Vagina (tissue), 2 donors: ENCODE measurements around the gene LRRFIP1. TPM values are rescaled to one million over a fixed set of nuclear protein-coding genes. Genes with fewer than 3 reads are reported as not detected.

Experiments
- DNase-seq, 2 donors: peaks; one replicate each; pipeline ENCODE4 v3.0.0-alpha.2; 2017; ENCODE audit errors: extremely low spot score in 2 of 2
- H3K27ac ChIP-seq: fragments of 200-600 bp; sonication (generic); one replicate; pipeline ENCODE4 v1.5.1; 2019
- H3K27me3 ChIP-seq: fragments of 200-600 bp; sonication (generic); one replicate; pipeline ENCODE4 v1.5.1; 2019
- H3K36me3 ChIP-seq, 2 donors: fragments of 200-600 bp; sonication (generic); one replicate each; pipeline ENCODE4 v1.5.1; 2017 to 2019
- H3K4me1 ChIP-seq: fragments of 200-600 bp; sonication (generic); one replicate; pipeline ENCODE4 v1.5.1; 2019
- H3K4me3 ChIP-seq, 2 donors: fragments of 200-600 bp; sonication (generic); 1 replicate in 1 of 2; 2 replicates in 1 of 2; pipeline ENCODE4 v1.5.1; 2016 to 2019
- H3K9me3 ChIP-seq: fragments of 200-600 bp; sonication (generic); one replicate; pipeline ENCODE4 v1.5.1; 2019
- POLR2A ChIP-seq, 2 donors: fragments of 450-650 bp; IDR thresholded peaks; one replicate each; pipeline ENCODE4 v1.6.1; 2017; ENCODE audit warnings: antibody characterized with exemption in 2 of 2, mild to moderate bottlenecking in 2 of 2, moderate library complexity in 2 of 2
- POLR2AphosphoS5 ChIP-seq, 2 donors: sonication (generic); formaldehyde crosslinking; IDR thresholded peaks; one replicate each; pipeline ENCODE4 v1.9.0; 2017; ENCODE audit warnings: antibody characterized with exemption in 2 of 2, mild to moderate bottlenecking in 2 of 2, low read depth in 1 of 2; ENCODE audit not compliant: insufficient read depth in 1 of 2
- intact Hi-C: fragments of 100-400 bp; cut with DNase I; formaldehyde crosslinking; loops from one replicate; pipeline ENCODE4 v1.15.1; 2023
- total RNA-seq: library from RNA; depleted of rRNA; stranded (reverse); fragments of >200 nt; gene quantifications from one replicate; pipeline ENCODE4 v1.2.3, GENCODE V29; 2016
- TF ChIP-seq, protein P1 (sequence below), 3 experiments: fragments of 450-650 bp in 2 of 3; fragments of 200-600 bp in 1 of 3; sonication (generic) in 1 of 3; IDR thresholded peaks; one replicate each; pipeline ENCODE4 v1.5.1; 2017 to 2019; ENCODE audit warnings: antibody characterized with exemption in 3 of 3, mild to moderate bottlenecking in 2 of 3, moderate library complexity in 2 of 3

Gene LRRFIP1
- total RNA-seq, 1 donor from 2014 or later: 132 TPM

DNA sequence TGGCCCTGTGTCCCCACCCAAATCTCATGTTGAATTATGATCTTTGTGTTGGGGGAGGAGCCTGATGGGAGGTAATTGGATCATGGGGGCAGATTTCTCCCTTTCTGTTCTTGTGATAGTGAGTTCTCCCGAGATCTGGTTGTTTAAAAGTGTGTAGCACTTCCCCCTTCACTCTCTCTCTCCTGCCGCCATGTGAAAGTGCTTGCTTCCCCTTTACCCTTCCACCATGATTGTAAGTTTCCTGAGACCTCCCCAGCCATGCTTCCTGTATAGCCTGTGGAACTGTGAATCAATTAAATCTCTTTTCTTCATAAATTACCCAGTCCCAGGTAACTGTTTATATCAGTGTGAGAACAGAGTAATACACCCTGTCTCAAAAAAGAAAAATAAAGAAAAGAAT is 25.5 kb downstream of the LRRFIP1 start:
- Histone ChIP-seq H3K4me3 (no peak overlapping the region), H3K27ac (no peak overlapping the region), H3K36me3 (no peaks in the 10 kb centered on the region), H3K9me3 (no peaks in the 10 kb centered on the region), H3K4me1 (no peaks in the 10 kb centered on the region), H3K27me3 (no peaks in the 10 kb centered on the region)
- intact Hi-C loops: no loop called here
- TF ChIP-seq, protein P1, sequence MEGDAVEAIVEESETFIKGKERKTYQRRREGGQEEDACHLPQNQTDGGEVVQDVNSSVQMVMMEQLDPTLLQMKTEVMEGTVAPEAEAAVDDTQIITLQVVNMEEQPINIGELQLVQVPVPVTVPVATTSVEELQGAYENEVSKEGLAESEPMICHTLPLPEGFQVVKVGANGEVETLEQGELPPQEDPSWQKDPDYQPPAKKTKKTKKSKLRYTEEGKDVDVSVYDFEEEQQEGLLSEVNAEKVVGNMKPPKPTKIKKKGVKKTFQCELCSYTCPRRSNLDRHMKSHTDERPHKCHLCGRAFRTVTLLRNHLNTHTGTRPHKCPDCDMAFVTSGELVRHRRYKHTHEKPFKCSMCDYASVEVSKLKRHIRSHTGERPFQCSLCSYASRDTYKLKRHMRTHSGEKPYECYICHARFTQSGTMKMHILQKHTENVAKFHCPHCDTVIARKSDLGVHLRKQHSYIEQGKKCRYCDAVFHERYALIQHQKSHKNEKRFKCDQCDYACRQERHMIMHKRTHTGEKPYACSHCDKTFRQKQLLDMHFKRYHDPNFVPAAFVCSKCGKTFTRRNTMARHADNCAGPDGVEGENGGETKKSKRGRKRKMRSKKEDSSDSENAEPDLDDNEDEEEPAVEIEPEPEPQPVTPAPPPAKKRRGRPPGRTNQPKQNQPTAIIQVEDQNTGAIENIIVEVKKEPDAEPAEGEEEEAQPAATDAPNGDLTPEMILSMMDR (IDR thresholded peaks at IDR 0.05): no peak
- TF ChIP-seq POLR2AphosphoS5 (IDR thresholded peaks at IDR 0.05; ENCODE audit: insufficient read depth in 1 of 2, low read depth in 1 of 2) (no peak), POLR2A (IDR thresholded peaks at IDR 0.05) (no peak)
- no peak for DNase-seq

DNA sequence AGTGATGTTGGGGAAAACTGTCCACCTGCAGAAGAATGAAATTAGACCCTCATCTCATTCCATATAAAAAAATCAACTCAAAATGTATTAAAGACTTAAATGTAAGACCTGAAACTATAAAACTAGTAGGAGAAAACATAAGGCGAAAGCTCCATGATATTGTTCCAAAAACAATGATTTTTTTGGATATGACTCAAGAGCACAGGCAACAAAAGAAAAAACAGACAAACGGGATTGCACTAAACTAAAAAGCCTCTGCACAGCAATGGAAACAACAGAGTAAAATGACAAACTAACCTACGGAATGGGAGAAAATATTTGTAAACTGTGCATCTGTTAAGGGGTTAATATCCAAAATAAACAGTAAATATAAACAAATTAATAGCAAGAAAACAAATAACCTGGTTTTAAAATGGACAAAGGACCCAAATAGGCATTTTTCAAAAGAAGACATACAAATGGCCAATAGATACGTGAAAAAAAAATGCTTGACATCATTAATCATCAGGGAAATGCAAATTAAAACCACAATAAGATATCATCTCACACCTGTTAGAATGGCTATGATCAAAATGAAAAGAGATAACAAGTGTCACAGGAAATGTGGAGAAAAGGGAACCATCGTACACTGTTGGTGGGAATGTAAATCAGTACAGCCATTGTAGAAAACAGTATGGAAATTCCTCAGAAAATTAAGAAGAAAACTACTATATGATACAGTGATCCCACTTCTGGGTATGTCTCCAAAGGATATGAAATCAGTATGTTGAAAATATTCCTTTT is 26.6 kb downstream of the LRRFIP1 start:
- H3K4me3 ChIP-seq: no peak overlapping the region
- DNase-seq: no peak
- intact Hi-C loops: no loop called here
- H3K4me1 ChIP-seq: no peaks in the 10 kb centered on the region
- TF ChIP-seq POLR2A (IDR thresholded peaks at IDR 0.05) (no peak), POLR2AphosphoS5 (IDR thresholded peaks at IDR 0.05; ENCODE audit: insufficient read depth in 1 of 2, low read depth in 1 of 2) (no peak)
- TF ChIP-seq, protein P1 (IDR thresholded peaks at IDR 0.05): no peak
- no peak overlapping the region for H3K27ac ChIP-seq
- no peaks in the 10 kb centered on the region for H3K27me3 ChIP-seq
- no peaks in the 10 kb centered on the region for H3K9me3 ChIP-seq
- H3K36me3 ChIP-seq: no peaks in the 10 kb centered on the region

DNA sequence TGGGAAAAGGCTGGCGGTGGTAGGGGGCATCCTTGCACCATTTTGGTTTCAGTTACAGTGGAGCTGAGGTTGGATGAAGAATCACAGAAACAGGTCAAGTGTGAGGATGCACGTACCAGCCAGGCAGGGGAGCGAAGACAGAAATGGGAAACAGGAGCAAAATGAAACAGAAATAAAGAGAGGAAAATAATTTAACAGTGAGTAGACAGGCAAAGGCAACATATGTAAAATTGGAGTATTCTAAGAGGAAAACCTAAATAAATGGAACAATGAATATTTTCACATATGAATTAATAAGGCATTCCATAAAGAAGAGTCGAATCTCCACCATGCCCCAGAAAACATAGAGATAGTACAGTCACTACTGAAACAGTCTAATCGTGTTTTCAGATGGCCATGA is 29.7 kb downstream of the LRRFIP1 start:
- DNase-seq: no peak
- Histone ChIP-seq H3K4me1 (peaks cover 10% of the 10 kb centered on the region), H3K4me3 (no peak overlapping the region), H3K27me3 (no peaks in the 10 kb centered on the region), H3K36me3 (no peaks in the 10 kb centered on the region), H3K9me3 (no peaks in the 10 kb centered on the region), H3K27ac (no peak overlapping the region)
- intact Hi-C loops: no loop called here
- TF ChIP-seq POLR2A (IDR thresholded peaks at IDR 0.05) (no peak), POLR2AphosphoS5 (IDR thresholded peaks at IDR 0.05; ENCODE audit: insufficient read depth in 1 of 2, low read depth in 1 of 2) (no peak)

DNA sequence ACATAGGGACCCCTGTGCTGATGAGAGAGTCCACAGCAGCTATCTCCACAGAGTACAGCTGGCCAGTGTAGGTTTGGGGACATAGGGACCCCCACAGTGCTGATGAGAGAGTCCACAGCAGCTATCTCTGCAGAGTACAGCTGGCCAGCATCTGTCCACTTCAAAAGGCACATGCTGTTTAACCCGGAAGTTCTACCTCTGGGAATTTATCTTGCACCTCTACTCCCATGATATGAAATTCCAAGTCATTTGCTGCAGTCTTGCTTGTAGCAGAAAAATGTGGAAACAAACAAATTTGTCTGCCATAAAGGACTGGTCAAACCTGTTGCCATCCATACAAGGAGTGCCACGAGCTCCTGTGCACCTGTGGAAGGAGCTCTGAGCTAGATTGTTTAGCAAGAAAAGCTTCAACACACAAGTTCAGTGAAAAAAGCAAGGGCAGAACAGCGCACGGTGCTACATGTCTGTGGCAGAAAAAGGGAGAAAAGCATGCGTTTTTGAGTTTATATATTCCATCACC is 33.1 kb downstream of the LRRFIP1 start:
- Histone ChIP-seq H3K9me3 (no peaks in the 10 kb centered on the region), H3K4me3 (no peak overlapping the region), H3K36me3 (no peaks in the 10 kb centered on the region), H3K27me3 (no peaks in the 10 kb centered on the region), H3K4me1 (peaks cover 17% of the 10 kb centered on the region), H3K27ac (no peak overlapping the region)
- TF ChIP-seq POLR2AphosphoS5 (IDR thresholded peaks at IDR 0.05; ENCODE audit: insufficient read depth in 1 of 2, low read depth in 1 of 2) (no peak), POLR2A (IDR thresholded peaks at IDR 0.05) (no peak)
- TF ChIP-seq, protein P1 (IDR thresholded peaks at IDR 0.05): no peak
- intact Hi-C loops: loop anchor here (5.0 kb wide), 1 partner anchor 33 kb away; the partner anchor contains the start of gene LRRFIP1
- DNase-seq: no peak

DNA sequence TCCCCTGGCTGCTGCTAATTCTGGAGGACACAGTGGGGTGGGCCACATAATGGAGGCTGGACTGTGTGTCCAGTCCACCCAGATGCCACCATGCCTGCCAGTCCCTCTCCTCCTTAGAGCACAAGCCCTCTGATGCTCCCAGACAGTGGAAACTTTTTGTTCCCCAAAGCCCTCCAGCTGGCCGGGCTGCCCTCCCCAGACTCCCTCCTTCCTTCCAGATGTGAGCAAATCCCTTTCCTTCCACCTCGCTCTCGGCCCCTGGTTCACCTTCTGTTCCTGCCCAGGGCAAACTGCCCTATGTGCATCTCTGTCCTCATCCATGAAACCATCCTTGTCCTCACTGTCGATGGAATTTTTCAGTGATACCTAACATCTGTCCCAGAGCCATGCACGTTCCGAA is 33.9 kb downstream of the LRRFIP1 start:
- Histone ChIP-seq H3K9me3 (no peaks in the 10 kb centered on the region), H3K27me3 (no peaks in the 10 kb centered on the region), H3K4me1 (peaks cover 17% of the 10 kb centered on the region), H3K36me3 (no peaks in the 10 kb centered on the region), H3K4me3 (no peak overlapping the region), H3K27ac (no peak overlapping the region)
- TF ChIP-seq, protein P1 (IDR thresholded peaks at IDR 0.05): no peak
- TF ChIP-seq POLR2A (IDR thresholded peaks at IDR 0.05) (no peak), POLR2AphosphoS5 (IDR thresholded peaks at IDR 0.05; ENCODE audit: insufficient read depth in 1 of 2, low read depth in 1 of 2) (peak in 1 of 2 donors; percentile 21)
- DNase-seq: no peak
- intact Hi-C loops: loop anchor here (5.0 kb wide), 1 partner anchor 34 kb away; the partner anchor contains the start of gene LRRFIP1
